ENCODE data around the gene ISG20. TPM values are rescaled to one million over a fixed set of nuclear protein-coding genes. Genes with fewer than 3 reads are reported as not detected.

Gene ISG20
- total and polyA plus RNA-seq, 12 donors = 2.0 to 23.0 (median 4.5) TPM

DNA sequence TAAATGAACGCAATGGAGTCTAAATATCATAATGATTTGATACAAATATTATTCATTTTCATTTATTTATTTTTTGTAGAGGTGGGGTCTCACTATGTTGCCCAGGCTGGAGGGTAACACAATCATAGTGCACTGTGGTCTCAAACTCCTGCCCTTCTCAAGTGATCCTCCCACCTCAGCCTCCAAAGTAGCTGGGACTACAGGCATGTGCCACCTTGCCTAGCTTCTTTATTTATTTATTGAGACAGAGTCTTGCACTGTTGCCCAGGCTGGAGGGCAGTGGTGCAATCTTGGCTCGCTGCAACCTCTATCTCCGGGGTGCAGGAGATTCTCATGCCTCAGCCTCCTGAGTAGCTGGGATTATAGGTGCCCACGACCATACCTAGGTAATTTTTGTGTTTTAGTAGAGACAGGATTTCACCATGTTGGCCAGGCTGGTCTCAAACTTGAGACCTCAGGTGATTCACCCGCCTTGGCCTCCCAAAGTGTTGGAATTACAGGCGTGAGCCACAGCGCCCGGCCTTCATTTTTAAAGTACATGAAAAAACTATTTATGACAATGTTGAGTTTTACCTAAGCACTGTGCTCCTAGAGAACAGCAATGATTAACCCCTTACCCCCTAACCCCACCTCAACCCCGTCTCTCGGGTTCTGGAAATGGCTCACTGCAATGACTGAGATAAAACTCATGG lies 21.6 kb upstream of the ISG20 start:
- peaks cover 4 to 16% (median 11%) of the 10 kb centered on the region in 9 donors for H3K4me1 ChIP-seq
- H3K36me3 ChIP-seq = no peaks in the 10 kb centered on the region
- ATAC-seq (no peak), DNase-seq (no peak)
- H3K9me3 ChIP-seq = no peaks in the 10 kb centered on the region
- intact Hi-C loops (cut with DNase I) = loop anchor here in 1 of 10 donors (10.0 kb wide), 1 partner anchor 72 kb away; the partner anchor contains the start of gene DET1
- no peak overlapping the region for H3K27ac ChIP-seq
- WGBS, 2 donors = 91 to 93% methylated on average over 10 of the region's 10 CpGs
- TF ChIP-seq CTCF (IDR thresholded peaks at IDR 0.05) = no peak
- no peak overlapping the region for H3K4me3 ChIP-seq
- H3K27me3 ChIP-seq = no peaks in the 10 kb centered on the region

DNA sequence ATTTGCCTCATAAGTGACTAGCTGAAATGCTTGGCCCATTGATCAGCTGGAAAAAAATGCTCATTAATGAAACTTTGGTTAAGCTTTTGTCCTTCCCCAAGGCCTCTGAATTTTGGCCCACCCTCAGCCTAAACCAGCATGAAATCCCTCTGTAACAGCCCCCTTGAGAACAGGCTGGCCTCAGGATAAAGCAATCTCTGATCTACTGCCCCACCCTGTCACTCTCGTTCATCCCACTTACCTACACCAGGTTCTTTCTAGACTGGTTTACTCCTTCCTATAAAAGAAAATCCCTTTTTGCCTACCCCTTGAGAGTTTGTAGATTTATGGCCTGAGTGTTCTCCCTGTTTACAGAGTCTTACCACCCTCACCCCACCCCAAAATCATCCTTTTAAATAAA lies 21.0 kb upstream of the ISG20 start:
- no peak for ATAC-seq
- WGBS, 2 donors = 56 to 66% methylated on average over 1 of the region's 1 CpG
- intact Hi-C loops (cut with DNase I) = loop anchor here in 1 of 10 donors (10.0 kb wide), 1 partner anchor 73 kb away; the partner anchor contains the start of gene DET1

DNA sequence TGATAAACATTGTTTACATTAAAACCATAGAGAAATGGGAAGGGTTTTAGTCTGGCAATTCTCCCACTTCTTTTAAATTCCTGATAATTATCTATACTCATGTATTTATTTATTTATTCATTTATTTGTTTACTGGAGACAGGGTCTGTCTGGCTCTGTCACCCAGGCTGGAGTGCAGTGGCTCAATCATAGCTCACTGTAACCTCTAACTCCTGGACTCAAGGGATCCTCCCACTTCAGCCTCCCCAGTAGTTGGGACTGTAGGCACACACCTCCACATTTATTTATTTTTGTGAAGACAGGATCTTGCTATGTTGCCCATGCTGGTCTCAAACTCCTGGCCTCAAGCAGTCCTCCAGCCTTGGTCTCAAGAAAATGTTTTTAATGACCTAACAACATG lies 20.1 kb upstream of the ISG20 start:
- H3K27ac ChIP-seq = no peak overlapping the region
- no peak for ATAC-seq
- no peaks in the 10 kb centered on the region for H3K27me3 ChIP-seq
- intact Hi-C loops (cut with DNase I) = loop anchor here in 1 of 10 donors (10.0 kb wide), 1 partner anchor 74 kb away; the partner anchor contains the start of gene DET1
- no peaks in the 10 kb centered on the region for H3K9me3 ChIP-seq
- DNase-seq = no peak
- H3K36me3 ChIP-seq = no peaks in the 10 kb centered on the region
- H3K4me1 ChIP-seq = peaks cover 6 to 31% (median 21%) of the 10 kb centered on the region in 9 donors
- H3K4me3 ChIP-seq = no peak overlapping the region
- TF ChIP-seq CTCF (IDR thresholded peaks at IDR 0.05) = no peak

More for the DNA sequence above, 21.0 kb upstream of the ISG20 start:
- Histone ChIP-seq H3K9me3 (no peaks in the 10 kb centered on the region), H3K27me3 (no peaks in the 10 kb centered on the region), H3K4me1 (peaks cover 6 to 22% (median 17%) of the 10 kb centered on the region in 9 donors), H3K4me3 (no peak overlapping the region), H3K36me3 (no peaks in the 10 kb centered on the region), H3K27ac (no peak overlapping the region)
- TF ChIP-seq CTCF (IDR thresholded peaks at IDR 0.05) = no peak
- no peak for DNase-seq

DNA sequence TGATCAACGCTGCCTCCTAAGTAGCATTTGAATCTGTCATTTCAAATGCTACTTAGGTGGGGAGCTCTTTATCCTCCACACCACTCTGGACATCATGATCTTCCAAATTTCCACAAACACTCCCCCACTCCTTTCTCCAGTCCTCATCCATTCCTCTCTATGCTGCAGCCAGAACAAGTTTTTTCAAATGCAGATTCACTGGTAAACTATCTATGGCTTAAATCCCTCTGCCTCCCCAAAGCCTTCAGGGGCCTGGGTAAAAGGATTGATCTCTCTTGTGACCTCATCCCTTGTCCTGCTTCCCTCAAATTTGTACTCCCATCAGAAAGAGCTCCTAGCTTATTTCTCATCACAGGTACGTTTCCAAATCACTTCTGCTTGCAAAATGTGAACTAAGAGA lies 19.0 kb upstream of the ISG20 start:
- no peaks in the 10 kb centered on the region for H3K36me3 ChIP-seq
- H3K4me1 ChIP-seq = peaks cover 6 to 38% (median 31%) of the 10 kb centered on the region in 9 donors
- no peak for TF ChIP-seq CTCF (IDR thresholded peaks at IDR 0.05)
- H3K9me3 ChIP-seq = no peaks in the 10 kb centered on the region
- 80 to 81% methylated on average over 2 of the region's 2 CpGs for WGBS, 2 donors
- DNase-seq = no peak
- no peak overlapping the region for H3K27ac ChIP-seq
- H3K27me3 ChIP-seq = no peaks in the 10 kb centered on the region
- intact Hi-C loops (cut with DNase I) = loop anchor here in 6 of 10 donors (2.0 to 10.0 kb wide), 7 partner anchors 43 to 385 kb away; partner anchors contain the start of genes HAPLN3 (in 3 of the 6) and DET1 (in 1 of the 6)
- no peak for ATAC-seq
- no peak overlapping the region for H3K4me3 ChIP-seq
